CD4-positive, alpha-beta T cell (primary cell): Measurements from ENCODE around the gene ITGAL. TPM values are rescaled to one million over a fixed set of nuclear protein-coding genes. Genes with fewer than 3 reads are reported as not detected.
A peak's percentile ranks its signal among the peaks of the same experiment; 100 is the strongest.

Experiments
- ATAC-seq: fragments of 200-7000 bp; cut with Tn5 transposase; one replicate; pipeline ENCODE4 v1.10.0; 2022; ENCODE audit warnings: mild to moderate bottlenecking; ENCODE audit not compliant: poor library complexity
- CTCF ChIA-PET: fragments of 350-600 bp; sonication (Branson Sonifier 250); formaldehyde crosslinking; loops from one replicate; lab custom pipeline; 2021; ENCODE audit warnings: antibody characterized with exemption, inconsistent platforms; lab: Charles Lee
- POLR2A ChIA-PET: fragments of 350-600 bp; sonication (Branson Sonifier 250); formaldehyde crosslinking; loops from one replicate; lab custom pipeline; 2021; ENCODE audit warnings: antibody characterized with exemption, inconsistent platforms; lab: Charles Lee
- DNase-seq, 14 experiments: peaks; one replicate each; pipeline ENCODE4 v3.0.0-alpha.2; 2013 to 2020; ENCODE audit warnings: mixed read lengths in 2 of 14
- H3K27ac ChIP-seq, 2 donors: one replicate each; pipeline versions ENCODE4 v1.5.1 to v1.7.0; 2013; ENCODE audit warnings: low read length in 2 of 2, low read depth in 1 of 2, mild to moderate bottlenecking in 1 of 2
- H3K27me3 ChIP-seq, 2 experiments: 1 replicate in 1 of 2; 2 replicates in 1 of 2; pipeline versions ENCODE4 v1.6.1 to v1.7.0; 2013; ENCODE audit warnings: low read length in 2 of 2, control low read depth in 1 of 2, mild to moderate bottlenecking in 1 of 2, moderate library complexity in 1 of 2; ENCODE audit not compliant: insufficient read depth in 2 of 2, control insufficient read depth in 1 of 2
- H3K36me3 ChIP-seq: one replicate; pipeline ENCODE4 v1.6.1; 2013; ENCODE audit warnings: low read length, control low read depth; ENCODE audit not compliant: insufficient read depth
- H3K4me1 ChIP-seq: one replicate; pipeline ENCODE4 v1.6.1; 2013; ENCODE audit warnings: low read length, control low read depth; ENCODE audit not compliant: insufficient read depth
- H3K4me3 ChIP-seq: one replicate; pipeline ENCODE4 v1.5.1; 2013; ENCODE audit warnings: mild to moderate bottlenecking, low read length, moderate library complexity
- H3K9me3 ChIP-seq, 2 experiments: 1 replicate in 1 of 2; 2 replicates in 1 of 2; pipeline versions ENCODE4 v1.6.1 to v1.7.0; 2013; ENCODE audit warnings: low read length in 2 of 2, mild to moderate bottlenecking in 2 of 2, control low read depth in 1 of 2, moderate library complexity in 1 of 2; ENCODE audit not compliant: control insufficient read depth in 1 of 2, insufficient read depth in 1 of 2
- H3K27ac Mint-ChIP-seq: one replicate; pipeline ENCODE4 v1.8.0; 2020; ENCODE audit warnings: mixed read lengths
- H3K27me3 Mint-ChIP-seq: one replicate; pipeline ENCODE4 v1.8.0; 2021; ENCODE audit warnings: mixed read lengths
- H3K36me3 Mint-ChIP-seq: one replicate; pipeline ENCODE4 v1.8.0; 2021; ENCODE audit warnings: low read depth, mixed read lengths
- H3K4me1 Mint-ChIP-seq: one replicate; pipeline ENCODE4 v1.8.0; 2021; ENCODE audit warnings: low read depth, mixed read lengths
- H3K4me3 Mint-ChIP-seq: one replicate; pipeline ENCODE4 v1.8.0; 2020; ENCODE audit warnings: mild to moderate bottlenecking, mixed read lengths
- H3K9me3 Mint-ChIP-seq: one replicate; pipeline ENCODE4 v1.8.0; 2020; ENCODE audit warnings: mixed read lengths
- CTCF ChIP-seq: fragments of 200-600 bp; IDR thresholded peaks from one replicate; pipeline ENCODE4 v1.8.0; 2022; ENCODE audit warnings: antibody characterized with exemption, mild to moderate bottlenecking
- intact Hi-C, 2 experiments: fragments of 100-400 bp; cut with DNase I in 1 of 2; cut with micrococcal nuclease in 1 of 2; formaldehyde crosslinking; loops; one replicate each; pipeline versions ENCODE4 v1.15.1 to v1.9.0; 2023 to 2025; cut with DNase I, micrococcal nuclease
- total RNA-seq, 174 experiments: library from RNA in 2 of 174; stranded (reverse) in 2 of 174; gene quantifications; one replicate each; pipeline ENCODE4 v1.2.3 and lab custom pipeline; 2021 to 2026

ITGAL gene
- total RNA-seq, 2 experiments from 2014 or later = 186 to 187 TPM

DNA sequence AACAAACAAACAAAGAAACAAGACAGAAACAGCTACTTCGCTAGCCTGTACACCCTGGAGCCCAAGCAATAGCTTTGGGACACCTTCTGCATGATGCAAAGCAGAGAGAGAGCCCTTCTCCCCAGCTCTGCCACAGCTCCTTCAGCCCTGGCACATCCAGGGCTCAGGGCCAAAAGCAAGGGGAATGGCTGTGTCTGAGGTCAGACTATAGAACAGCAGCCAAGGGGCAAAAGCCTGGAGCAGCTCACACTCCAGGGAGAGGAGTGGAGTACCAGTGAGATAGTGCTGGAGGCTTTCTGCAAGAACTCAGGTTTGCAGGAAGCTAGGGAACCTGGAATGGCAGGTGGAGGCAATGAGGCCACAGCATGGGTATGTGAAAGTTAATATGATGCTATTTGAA is 15.3 kb upstream of the ITGAL start:
- Histone ChIP-seq H3K4me1 (peaks cover 40% of the 10 kb centered on the region), H3K9me3 (no peaks in the 10 kb centered on the region), H3K36me3 (no peaks in the 10 kb centered on the region), H3K27me3 (no peaks in the 10 kb centered on the region), H3K27ac (no peak overlapping the region), H3K4me3 (no peak overlapping the region)
- H3K27me3 Mint-ChIP-seq = no peaks in the 10 kb centered on the region
- no peaks in the 10 kb centered on the region for H3K9me3 Mint-ChIP-seq
- intact Hi-C loops = no loop called here
- ChIA-PET POLR2A (interaction anchor here (0.8 to 7.9 kb wide), 11 partner anchors 8 to 101 kb away, joined by 3 to 170 read pairs (median 11); partner anchors contain the start of genes DCTPP1, ITGAL, SEPHS2 and ZNF747), CTCF (interaction anchor here (1.1 to 2.1 kb wide), 2 partner anchors 8 to 9 kb away, joined by 3 to 13 read pairs; no protein-coding TSS in a partner anchor)
- H3K36me3 Mint-ChIP-seq = no peaks in the 10 kb centered on the region
- TF ChIP-seq CTCF = no peak
- peak overlapping the region; percentile 91 for H3K27ac Mint-ChIP-seq
- ATAC-seq = no peak
- no peak for DNase-seq
- H3K4me1 Mint-ChIP-seq = peaks cover 55% of the 10 kb centered on the region
- no peak overlapping the region for H3K4me3 Mint-ChIP-seq

GRCh38 chr16:30457743-30458560 is 14.6 kb upstream of the ITGAL start:
- CTCF ChIA-PET = interaction anchor here (1.1 to 2.1 kb wide), 4 partner anchors 8 to 49 kb away, joined by 3 to 13 read pairs (median 5); partner anchors contain the start of gene ITGAL
- Mint-ChIP-seq H3K27me3 (no peaks in the 10 kb centered on the region), H3K4me1 (peaks cover 50% of the 10 kb centered on the region), H3K4me3 (no peak overlapping the region), H3K27ac (peak overlapping the region; percentile 91), H3K9me3 (no peaks in the 10 kb centered on the region), H3K36me3 (no peaks in the 10 kb centered on the region)
- TF ChIP-seq CTCF = no peak
- Histone ChIP-seq H3K27ac (no peak overlapping the region), H3K36me3 (no peaks in the 10 kb centered on the region), H3K27me3 (no peaks in the 10 kb centered on the region), H3K9me3 (no peaks in the 10 kb centered on the region), H3K4me1 (peaks cover 37% of the 10 kb centered on the region), H3K4me3 (no peak overlapping the region)
- intact Hi-C loops = loop anchor here in 1 of 2 experiments (2.0 kb wide), 1 partner anchor 15 kb away; the partner anchor contains the start of gene ITGAL
- DNase-seq (no peak), ATAC-seq (no peak)
- POLR2A ChIA-PET = interaction anchor here (0.8 to 7.9 kb wide), 27 partner anchors 9 to 712 kb away, joined by 3 to 170 read pairs (median 5); partner anchors contain the start of genes DCTPP1, FBRS, ITGAL and SEPHS2

GRCh38 chr16:30458561-30459394 is 13.8 kb upstream of the ITGAL start:
- H3K27me3 ChIP-seq = no peaks in the 10 kb centered on the region
- H3K4me3 ChIP-seq = peak overlapping the region; percentile 13
- H3K9me3 Mint-ChIP-seq = no peaks in the 10 kb centered on the region
- no peaks in the 10 kb centered on the region for H3K9me3 ChIP-seq
- ChIA-PET CTCF (interaction anchor here (1.1 to 2.1 kb wide), 3 partner anchors 9 to 49 kb away, joined by 4 to 13 read pairs (median 6); partner anchors contain the start of gene ITGAL), POLR2A (interaction anchor here (0.7 to 7.9 kb wide), 26 partner anchors 9 to 713 kb away, joined by 3 to 170 read pairs (median 5); partner anchors contain the start of genes CORO1A, DCTPP1, FBRS and ITGAL)
- intact Hi-C loops = loop anchor here in 1 of 2 experiments (2.0 kb wide), 1 partner anchor 14 kb away; the partner anchor contains the start of gene ITGAL
- H3K27ac Mint-ChIP-seq = peak overlapping the region; percentile 91
- peak overlapping the region; percentile 60 for H3K4me3 Mint-ChIP-seq
- H3K27ac ChIP-seq = peak overlapping the region; percentile 55 to 61
- H3K4me1 ChIP-seq = peaks cover 37% of the 10 kb centered on the region
- no peaks in the 10 kb centered on the region for H3K36me3 Mint-ChIP-seq
- no peaks in the 10 kb centered on the region for H3K36me3 ChIP-seq
- peak in 13 of 14 experiments; percentile 49 to 93 (median 71) for DNase-seq
- TF ChIP-seq CTCF = no peak
- H3K4me1 Mint-ChIP-seq = peaks cover 55% of the 10 kb centered on the region
- H3K27me3 Mint-ChIP-seq = no peaks in the 10 kb centered on the region
- peak; percentile 94 for ATAC-seq
